Large intestine (tissue), 3 donors: ENCODE results near the gene LAPTM5. TPM values are rescaled to one million over a fixed set of nuclear protein-coding genes. Genes with fewer than 3 reads are reported as not detected.

Source experiments
- DNase-seq, 2 donors: peaks; one replicate each; pipeline versions ENCODE4 v3.0.0 to v3.0.0-alpha.2; 2013
- H3K27ac ChIP-seq: one replicate; pipeline ENCODE4 v1.5.1; 2013; ENCODE audit warnings: low read length
- H3K27me3 ChIP-seq: 2 replicates; pipeline ENCODE4 v1.6.1; 2013; ENCODE audit warnings: low read length; ENCODE audit not compliant: control insufficient read depth, insufficient read depth
- H3K36me3 ChIP-seq: 2 replicates; pipeline ENCODE4 v1.6.1; 2013; ENCODE audit warnings: low read length; ENCODE audit not compliant: control insufficient read depth, insufficient read depth
- H3K4me1 ChIP-seq: one replicate; pipeline ENCODE4 v1.6.1; 2013; ENCODE audit warnings: low read length; ENCODE audit not compliant: control insufficient read depth, insufficient read depth
- H3K4me3 ChIP-seq: one replicate; pipeline ENCODE4 v1.5.1; 2013; ENCODE audit warnings: low read length
- H3K9me3 ChIP-seq: one replicate; pipeline ENCODE4 v1.6.1; 2013; ENCODE audit warnings: mild to moderate bottlenecking, low read depth, low read length, moderate library complexity; ENCODE audit not compliant: control insufficient read depth
- WGBS: methylation state at CpG from one replicate; pipeline ENCODE4 v1.1.5; 2013; ENCODE audit warnings: low lambda C conversion rate; ENCODE audit not compliant: insufficient coverage; 5-methylcytosine and 5-hydroxymethylcytosine counted together
- polyA plus RNA-seq: library from polyadenylated mRNA; unstranded; fragments of 120-200 nt; gene quantifications from one replicate; pipeline ENCODE4 v1.2.1, GENCODE V29; 2013

The LAPTM5 gene
- polyA plus RNA-seq, 1 donor: 39.9 TPM

GRCh38 chr1:30721341-30721793, 36.2 kb downstream of the LAPTM5 start:
- H3K4me3 ChIP-seq: no peak overlapping the region
- H3K27ac ChIP-seq: no peak overlapping the region
- peaks cover 9% of the 10 kb centered on the region for H3K9me3 ChIP-seq
- no CpG with 5 or more reads among the region's 27 CpGs for WGBS
- peaks cover 26% of the 10 kb centered on the region for H3K36me3 ChIP-seq
- no peak for DNase-seq
- peaks cover 23% of the 10 kb centered on the region for H3K4me1 ChIP-seq
- no peaks in the 10 kb centered on the region for H3K27me3 ChIP-seq

- no peak overlapping the region for H3K4me3 ChIP-seq
- H3K36me3 ChIP-seq: peaks cover 20% of the 10 kb centered on the region
- H3K27ac ChIP-seq: no peak overlapping the region
- WGBS: no CpG with 5 or more reads among the region's 16 CpGs
- no peak for DNase-seq
- peaks cover 14% of the 10 kb centered on the region for H3K9me3 ChIP-seq
- peaks cover 22% of the 10 kb centered on the region for H3K4me1 ChIP-seq
- H3K27me3 ChIP-seq: no peaks in the 10 kb centered on the region
These were observed 37.0 kb downstream of the LAPTM5 start for GRCh38 chr1:30720271-30721223.

- H3K4me1 ChIP-seq: peaks cover 22% of the 10 kb centered on the region
- WGBS: no CpG with 5 or more reads among the region's 21 CpGs
- H3K9me3 ChIP-seq: peaks cover 14% of the 10 kb centered on the region
- peak overlapping the region; percentile 100 for H3K27ac ChIP-seq
- H3K4me3 ChIP-seq: peak overlapping the region; percentile 89
- peaks cover 19% of the 10 kb centered on the region for H3K36me3 ChIP-seq
- no peak for DNase-seq
- no peaks in the 10 kb centered on the region for H3K27me3 ChIP-seq
These were observed 37.9 kb downstream of the LAPTM5 start for GRCh38 chr1:30719406-30720270.

GRCh38 chr1:30718636-30719405, 38.8 kb downstream of the LAPTM5 start:
- no CpG with 5 or more reads among the region's 66 CpGs for WGBS
- peak overlapping the region; percentile 89 for H3K4me3 ChIP-seq

GRCh38 chr1:30718091-30718635, 39.4 kb downstream of the LAPTM5 start:
- Histone ChIP-seq H3K36me3 (peaks cover 14% of the 10 kb centered on the region), H3K4me1 (peaks cover 22% of the 10 kb centered on the region), H3K27ac (peak overlapping the region; percentile 78), H3K27me3 (no peaks in the 10 kb centered on the region), H3K9me3 (peaks cover 14% of the 10 kb centered on the region), H3K4me3 (peak overlapping the region; percentile 25)
- DNase-seq: peak; percentile 98
- WGBS: no CpG with 5 or more reads among the region's 50 CpGs

More at GRCh38 chr1:30718636-30719405, 38.8 kb downstream of the LAPTM5 start:
- peak; percentile 96 to 97 for DNase-seq
- H3K4me1 ChIP-seq: peaks cover 22% of the 10 kb centered on the region
- no peaks in the 10 kb centered on the region for H3K27me3 ChIP-seq
- peak overlapping the region; percentile 100 for H3K27ac ChIP-seq
- peaks cover 14% of the 10 kb centered on the region for H3K36me3 ChIP-seq
- peaks cover 14% of the 10 kb centered on the region for H3K9me3 ChIP-seq

- H3K9me3 ChIP-seq: peaks cover 14% of the 10 kb centered on the region
- no peak overlapping the region for H3K27ac ChIP-seq
- H3K4me1 ChIP-seq: peaks cover 13% of the 10 kb centered on the region
- peaks cover 2% of the 10 kb centered on the region for H3K36me3 ChIP-seq
- H3K4me3 ChIP-seq: no peak overlapping the region
- H3K27me3 ChIP-seq: no peaks in the 10 kb centered on the region
- no CpG with 5 or more reads among the region's 8 CpGs for WGBS
- no peak for DNase-seq
These were observed 40.9 kb downstream of the LAPTM5 start for GRCh38 chr1:30716646-30717045.

- no peak overlapping the region for H3K27ac ChIP-seq
- no peaks in the 10 kb centered on the region for H3K36me3 ChIP-seq
- WGBS: no CpG with 5 or more reads among the region's 11 CpGs
These were observed 41.7 kb downstream of the LAPTM5 start for GRCh38 chr1:30715886-30716285.

GRCh38 chr1:30715216-30715615, 42.4 kb downstream of the LAPTM5 start:
- Histone ChIP-seq H3K4me1 (peaks cover 13% of the 10 kb centered on the region), H3K9me3 (peaks cover 14% of the 10 kb centered on the region), H3K4me3 (no peak overlapping the region), H3K27me3 (no peaks in the 10 kb centered on the region), H3K27ac (no peak overlapping the region), H3K36me3 (no peaks in the 10 kb centered on the region)
- WGBS: 100% methylated on average over 1 of the region's 2 CpGs
- no peak for DNase-seq

More at GRCh38 chr1:30715886-30716285, 41.7 kb downstream of the LAPTM5 start:
- Histone ChIP-seq H3K4me1 (peaks cover 13% of the 10 kb centered on the region), H3K27me3 (no peaks in the 10 kb centered on the region), H3K4me3 (no peak overlapping the region), H3K9me3 (peaks cover 14% of the 10 kb centered on the region)
- no peak for DNase-seq

GRCh38 chr1:30714536-30715090, 43.0 kb downstream of the LAPTM5 start:
- no CpG with 5 or more reads among the region's 8 CpGs for WGBS
- H3K9me3 ChIP-seq: peaks cover 14% of the 10 kb centered on the region

More at GRCh38 chr1:30714536-30715090, 43.0 kb downstream of the LAPTM5 start:
- H3K27ac ChIP-seq: no peak overlapping the region
- H3K4me3 ChIP-seq: no peak overlapping the region
- peaks cover 8% of the 10 kb centered on the region for H3K4me1 ChIP-seq
- no peaks in the 10 kb centered on the region for H3K27me3 ChIP-seq
- no peaks in the 10 kb centered on the region for H3K36me3 ChIP-seq
- no peak for DNase-seq
